SK-N-SH treated with all-trans-retinoic acid at 6 μM for 48 hours (cell line): ENCODE measurements around the gene GLIS1.

Experiments used
- ATAC-seq: fragments of 200-7000 bp; cut with Tn5 transposase; 3 replicates; pipeline ENCODE4 v1.9.1; 2020; ENCODE audit warnings: mild to moderate bottlenecking, moderate library complexity
- ARNTL ChIP-seq: fragments of 450-650 bp; formaldehyde crosslinking; IDR thresholded peaks from 2 replicates; pipeline ENCODE4 v1.5.0; 2020; ENCODE audit warnings: low read depth, mild to moderate bottlenecking, moderate library complexity, borderline replicate concordance
- BACH2 ChIP-seq: fragments of 250-450 bp; sonication (Bioruptor Pico); IDR thresholded peaks from 2 replicates; pipeline ENCODE4 v1.9.0; 2021; ENCODE audit warnings: mild to moderate bottlenecking, borderline replicate concordance
- CREB5 ChIP-seq: fragments of 250-450 bp; sonication (Bioruptor Pico); IDR thresholded peaks from 2 replicates; pipeline ENCODE4 v1.5.1; 2020; ENCODE audit warnings: low read depth, mild to moderate bottlenecking, moderate library complexity
- CSDC2 ChIP-seq: fragments of 250-450 bp; sonication (Bioruptor Pico); IDR thresholded peaks from 2 replicates; pipeline ENCODE4 v1.5.0; 2020; ENCODE audit warnings: mild to moderate bottlenecking, moderate library complexity
- CSRNP3 ChIP-seq: fragments of 250-450 bp; sonication (Bioruptor Pico); IDR thresholded peaks from 2 replicates; pipeline ENCODE4 v1.5.1; 2021; ENCODE audit warnings: mild to moderate bottlenecking, moderate library complexity
- ESRRG ChIP-seq: fragments of 250-450 bp; sonication (Bioruptor Pico); IDR thresholded peaks from 2 replicates; pipeline ENCODE4 v1.6.1; 2021; ENCODE audit warnings: mild to moderate bottlenecking
- GLIS3 ChIP-seq: fragments of 250-450 bp; sonication (Bioruptor Pico); IDR thresholded peaks from 2 replicates; pipeline ENCODE4 v1.5.0; 2020; ENCODE audit warnings: mild to moderate bottlenecking, moderate library complexity
- ISL1 ChIP-seq: fragments of 250-450 bp; sonication (Bioruptor Pico); IDR thresholded peaks from 2 replicates; pipeline ENCODE4 v2.1.2; 2022; ENCODE audit warnings: mild to moderate bottlenecking, moderate library complexity
- PATZ1 ChIP-seq: fragments of 250-450 bp; sonication (Bioruptor Pico); IDR thresholded peaks from 2 replicates; pipeline ENCODE4 v1.8.0; 2020; ENCODE audit warnings: mild to moderate bottlenecking, moderate library complexity, borderline replicate concordance
- POU6F1 ChIP-seq: fragments of 250-450 bp; sonication (Bioruptor Pico); IDR thresholded peaks from 2 replicates; pipeline ENCODE4 v1.8.0; 2021; ENCODE audit warnings: low read depth, mild to moderate bottlenecking, moderate library complexity, borderline replicate concordance
- PPARA ChIP-seq: fragments of 250-450 bp; sonication (Bioruptor Pico); IDR thresholded peaks from 2 replicates; pipeline ENCODE4 v1.5.0; 2020; ENCODE audit warnings: mild to moderate bottlenecking, borderline replicate concordance
- RARB ChIP-seq: fragments of 250-450 bp; sonication (Bioruptor Pico); IDR thresholded peaks from 2 replicates; pipeline ENCODE4 v1.8.0; 2021; ENCODE audit warnings: mild to moderate bottlenecking, moderate library complexity
- SNAI2 ChIP-seq: fragments of 250-450 bp; sonication (Bioruptor Pico); IDR thresholded peaks from 2 replicates; pipeline ENCODE4 v1.5.0; 2020; ENCODE audit warnings: mild to moderate bottlenecking, moderate library complexity
- TCF4 ChIP-seq: fragments of 250-450 bp; sonication (Bioruptor Pico); IDR thresholded peaks from 2 replicates; pipeline ENCODE4 v1.8.0; 2021; ENCODE audit warnings: mild to moderate bottlenecking, moderate library complexity, borderline replicate concordance
- TOX ChIP-seq: fragments of 250-450 bp; sonication (Bioruptor Pico); IDR thresholded peaks from 2 replicates; pipeline ENCODE4 v1.8.0; 2021; ENCODE audit warnings: mild to moderate bottlenecking, moderate library complexity, borderline replicate concordance
- TSHZ2 ChIP-seq: fragments of 250-450 bp; sonication (Bioruptor Pico); IDR thresholded peaks from 2 replicates; pipeline ENCODE4 v1.5.0; 2020; ENCODE audit warnings: mild to moderate bottlenecking, moderate library complexity
- ZC3H10 ChIP-seq: fragments of 250-450 bp; sonication (Bioruptor Pico); IDR thresholded peaks from 2 replicates; pipeline ENCODE4 v1.5.1; 2021; ENCODE audit warnings: mild to moderate bottlenecking, moderate library complexity
- ZFP3 ChIP-seq: fragments of 250-450 bp; sonication (Bioruptor Pico); IDR thresholded peaks from 2 replicates; pipeline ENCODE4 v1.5.0; 2020; ENCODE audit warnings: mild to moderate bottlenecking, moderate library complexity
- ZFP30 ChIP-seq: fragments of 450-650 bp; formaldehyde crosslinking; IDR thresholded peaks from 2 replicates; pipeline ENCODE4 v1.5.0; 2022; ENCODE audit warnings: mild to moderate bottlenecking, moderate library complexity
- ZNF70 ChIP-seq: fragments of 450-650 bp; formaldehyde crosslinking; IDR thresholded peaks from 2 replicates; pipeline ENCODE4 v1.5.0; 2020; ENCODE audit warnings: mild to moderate bottlenecking, moderate library complexity
- ZNF8 ChIP-seq: fragments of 450-650 bp; formaldehyde crosslinking; IDR thresholded peaks from 2 replicates; pipeline ENCODE4 v1.5.0; 2020; ENCODE audit warnings: mild to moderate bottlenecking, moderate library complexity

GLIS1 gene

GRCh38 chr1:53535226-53535625 is 203.7 kb downstream of the GLIS1 start:
- ATAC-seq, result no peak
- TF ChIP-seq ZFP3 (CRISPR knock-in tag) (no peak), TCF4 (CRISPR knock-in tag) (no peak), BACH2 (CRISPR knock-in tag) (no peak), CSDC2 (CRISPR knock-in tag) (no peak), TOX (CRISPR knock-in tag) (no peak), POU6F1 (no peak), ZNF70 (no peak), ARNTL (CRISPR knock-in tag) (no peak), PPARA (CRISPR knock-in tag) (no peak), CREB5 (CRISPR knock-in tag) (no peak), ISL1 (CRISPR knock-in tag) (no peak), ZNF8 (CRISPR knock-in tag) (no peak), TSHZ2 (CRISPR knock-in tag) (no peak), RARB (CRISPR knock-in tag) (no peak), ZFP30 (no peak), CSRNP3 (CRISPR knock-in tag) (no peak), ZC3H10 (CRISPR knock-in tag) (no peak), PATZ1 (no peak)

- no peak for ATAC-seq
- no peak for TF ChIP-seq SNAI2 (CRISPR knock-in tag)
- no peak for TF ChIP-seq ESRRG (CRISPR knock-in tag)
- no peak for TF ChIP-seq PPARA (CRISPR knock-in tag)
- no peak for TF ChIP-seq POU6F1
- TF ChIP-seq TCF4 (CRISPR knock-in tag), result no peak
- TF ChIP-seq CSRNP3 (CRISPR knock-in tag), result no peak
- no peak for TF ChIP-seq CREB5 (CRISPR knock-in tag)
- no peak for TF ChIP-seq GLIS3 (CRISPR knock-in tag)
- no peak for TF ChIP-seq ZFP30
- no peak for TF ChIP-seq TOX (CRISPR knock-in tag)
These were observed 206.1 kb downstream of the GLIS1 start for GRCh38 chr1:53532912-53533311.
